Activated CD4-positive, alpha-beta memory T cell treated with anti-CD3 and anti-CD28 coated beads for 36 hours (primary cell): Measurements from ENCODE around the gene TMEM40. TPM values are rescaled to one million over a fixed set of nuclear protein-coding genes. Genes with fewer than 3 reads are reported as not detected.

Experiments used
- CTCF ChIA-PET: fragments of 350-600 bp; sonication (Branson Sonifier 250); formaldehyde crosslinking; loops from one replicate; lab custom pipeline; 2021; ENCODE audit warnings: antibody characterized with exemption, inconsistent platforms; lab: Charles Lee
- POLR2A ChIA-PET: fragments of 350-600 bp; sonication (Branson Sonifier 250); formaldehyde crosslinking; loops from one replicate; lab custom pipeline; 2021; ENCODE audit warnings: antibody characterized with exemption; lab: Charles Lee
- DNase-seq: peaks from one replicate; pipeline ENCODE4 v3.0.0-alpha.2; 2020
- H3K27ac Mint-ChIP-seq: one replicate; pipeline ENCODE4 v1.8.0; 2021; ENCODE audit warnings: mixed read lengths
- H3K27me3 Mint-ChIP-seq: one replicate; pipeline ENCODE4 v1.8.0; 2021; ENCODE audit warnings: mixed read lengths
- H3K36me3 Mint-ChIP-seq: one replicate; pipeline ENCODE4 v1.8.0; 2021; ENCODE audit warnings: mixed read lengths
- H3K4me1 Mint-ChIP-seq: one replicate; pipeline ENCODE4 v1.8.0; 2021; ENCODE audit warnings: low read depth, mixed read lengths
- H3K4me3 Mint-ChIP-seq: one replicate; pipeline ENCODE4 v1.8.0; 2021; ENCODE audit warnings: mild to moderate bottlenecking, mixed read lengths
- H3K9me3 Mint-ChIP-seq: one replicate; pipeline ENCODE4 v1.8.0; 2021; ENCODE audit warnings: mixed read lengths
- intact Hi-C: fragments of 100-400 bp; cut with micrococcal nuclease; formaldehyde crosslinking; loops from one replicate; pipeline ENCODE4 v1.15.1; 2023
- total RNA-seq, 2 experiments: library from RNA; stranded (reverse); gene quantifications; one replicate each; pipeline ENCODE4 v1.2.3, GENCODE V29; 2021

TMEM40 gene
- total RNA-seq, 2 experiments from 2014 or later, result not detected

GRCh38 chr3:12758025-12758781 lies 856 bp downstream of the TMEM40 start:
- peaks cover 8% of the 10 kb centered on the region for H3K4me1 Mint-ChIP-seq
- no peak for DNase-seq
- peaks cover 8% of the 10 kb centered on the region for H3K27me3 Mint-ChIP-seq
- CTCF ChIA-PET, result interaction anchor here (0.7 to 1.0 kb wide), 3 partner anchors 16 to 73 kb away, joined by 3 to 4 read pairs (median 3); no protein-coding TSS in a partner anchor
- no peak overlapping the region for H3K4me3 Mint-ChIP-seq
- no peaks in the 10 kb centered on the region for H3K36me3 Mint-ChIP-seq
- intact Hi-C loops, result no loop called here
- peak overlapping the region; percentile 21 for H3K27ac Mint-ChIP-seq
- POLR2A ChIA-PET, result no interaction called here
- no peaks in the 10 kb centered on the region for H3K9me3 Mint-ChIP-seq

GRCh38 chr3:12756635-12757034 lies 2.4 kb downstream of the TMEM40 start:
- Mint-ChIP-seq H3K36me3 (no peaks in the 10 kb centered on the region), H3K4me3 (no peak overlapping the region), H3K4me1 (peaks cover 6% of the 10 kb centered on the region), H3K9me3 (no peaks in the 10 kb centered on the region), H3K27me3 (peaks cover 6% of the 10 kb centered on the region), H3K27ac (no peak overlapping the region)
- CTCF ChIA-PET, result interaction anchor here (0.5 to 0.9 kb wide), 2 partner anchors 37 to 536 kb away, joined by 3 read pairs; no protein-coding TSS in a partner anchor
- DNase-seq, result no peak
- POLR2A ChIA-PET, result no interaction called here
- intact Hi-C loops, result no loop called here

- H3K27ac Mint-ChIP-seq, result no peak overlapping the region
- no peak overlapping the region for H3K4me3 Mint-ChIP-seq
- peaks cover 6% of the 10 kb centered on the region for H3K27me3 Mint-ChIP-seq
- peaks cover 6% of the 10 kb centered on the region for H3K4me1 Mint-ChIP-seq
- no peaks in the 10 kb centered on the region for H3K9me3 Mint-ChIP-seq
- POLR2A ChIA-PET, result no interaction called here
- no peaks in the 10 kb centered on the region for H3K36me3 Mint-ChIP-seq
- no peak for DNase-seq
- CTCF ChIA-PET, result interaction anchor here (0.7 to 0.9 kb wide), 2 partner anchors 37 to 170 kb away, joined by 3 read pairs; no protein-coding TSS in a partner anchor
- intact Hi-C loops, result no loop called here
These were observed 2.9 kb downstream of the TMEM40 start for GRCh38 chr3:12756175-12756574.

- POLR2A ChIA-PET, result no interaction called here
- no peak overlapping the region for H3K4me3 Mint-ChIP-seq
- no peaks in the 10 kb centered on the region for H3K36me3 Mint-ChIP-seq
- intact Hi-C loops, result no loop called here
- CTCF ChIA-PET, result interaction anchor here (0.7 to 0.9 kb wide), 2 partner anchors 36 to 170 kb away, joined by 3 read pairs; no protein-coding TSS in a partner anchor
- no peak for DNase-seq
- H3K27me3 Mint-ChIP-seq, result peaks cover 6% of the 10 kb centered on the region
- H3K9me3 Mint-ChIP-seq, result no peaks in the 10 kb centered on the region
- H3K27ac Mint-ChIP-seq, result no peak overlapping the region
- H3K4me1 Mint-ChIP-seq, result peaks cover 8% of the 10 kb centered on the region
These were observed 3.3 kb downstream of the TMEM40 start for GRCh38 chr3:12755754-12756153.

- Mint-ChIP-seq H3K27ac (no peak overlapping the region), H3K9me3 (no peaks in the 10 kb centered on the region), H3K4me1 (peaks cover 12% of the 10 kb centered on the region), H3K36me3 (no peaks in the 10 kb centered on the region), H3K4me3 (no peak overlapping the region), H3K27me3 (peaks cover 6% of the 10 kb centered on the region)
- CTCF ChIA-PET, result no interaction called here
- intact Hi-C loops, result no loop called here
- POLR2A ChIA-PET, result no interaction called here
- DNase-seq, result no peak
These were observed 4.7 kb downstream of the TMEM40 start for GRCh38 chr3:12754313-12754712.

- ChIA-PET POLR2A (no interaction called here), CTCF (interaction anchor here (1.2 kb wide), 1 partner anchor 34 kb away, joined by 3 read pairs; no protein-coding TSS in a partner anchor)
- Mint-ChIP-seq H3K27me3 (peaks cover 6% of the 10 kb centered on the region), H3K27ac (no peak overlapping the region), H3K36me3 (no peaks in the 10 kb centered on the region), H3K4me3 (no peak overlapping the region), H3K4me1 (peaks cover 12% of the 10 kb centered on the region), H3K9me3 (no peaks in the 10 kb centered on the region)
- no peak for DNase-seq
- intact Hi-C loops, result no loop called here
These were observed 5.6 kb downstream of the TMEM40 start for GRCh38 chr3:12753275-12754028.

GRCh38 chr3:12752809-12753208 lies 6.2 kb downstream of the TMEM40 start:
- Mint-ChIP-seq H3K9me3 (no peaks in the 10 kb centered on the region), H3K36me3 (no peaks in the 10 kb centered on the region), H3K4me1 (peaks cover 12% of the 10 kb centered on the region), H3K4me3 (no peak overlapping the region), H3K27ac (no peak overlapping the region), H3K27me3 (peaks cover 8% of the 10 kb centered on the region)
- DNase-seq, result no peak
- ChIA-PET POLR2A (no interaction called here), CTCF (interaction anchor here (0.7 to 1.2 kb wide), 2 partner anchors 33 kb away, joined by 3 to 4 read pairs; no protein-coding TSS in a partner anchor)
- intact Hi-C loops, result no loop called here

- Mint-ChIP-seq H3K4me3 (no peak overlapping the region), H3K9me3 (no peaks in the 10 kb centered on the region), H3K36me3 (no peaks in the 10 kb centered on the region), H3K27me3 (peaks cover 8% of the 10 kb centered on the region), H3K27ac (no peak overlapping the region), H3K4me1 (peaks cover 12% of the 10 kb centered on the region)
- CTCF ChIA-PET, result interaction anchor here (0.7 kb wide), 1 partner anchor 32 kb away, joined by 4 read pairs; no protein-coding TSS in a partner anchor
- DNase-seq, result no peak
- POLR2A ChIA-PET, result no interaction called here
- intact Hi-C loops, result no loop called here
These were observed 7.0 kb downstream of the TMEM40 start for GRCh38 chr3:12752102-12752501.

- Mint-ChIP-seq H3K36me3 (no peaks in the 10 kb centered on the region), H3K4me3 (no peak overlapping the region), H3K9me3 (no peaks in the 10 kb centered on the region), H3K27ac (no peak overlapping the region), H3K27me3 (peaks cover 6% of the 10 kb centered on the region), H3K4me1 (peaks cover 10% of the 10 kb centered on the region)
- intact Hi-C loops, result no loop called here
- ChIA-PET CTCF (no interaction called here), POLR2A (no interaction called here)
- no peak for DNase-seq
These were observed 7.5 kb downstream of the TMEM40 start for GRCh38 chr3:12751571-12751970.

- Mint-ChIP-seq H3K36me3 (no peaks in the 10 kb centered on the region), H3K4me1 (peaks cover 8% of the 10 kb centered on the region), H3K9me3 (no peaks in the 10 kb centered on the region), H3K27me3 (peaks cover 5% of the 10 kb centered on the region), H3K27ac (no peak overlapping the region), H3K4me3 (no peak overlapping the region)
- POLR2A ChIA-PET, result interaction anchor here (1.0 kb wide), 1 partner anchor 89 kb away, joined by 3 read pairs; no protein-coding TSS in a partner anchor
- peak; percentile 72 for DNase-seq
- CTCF ChIA-PET, result no interaction called here
- intact Hi-C loops, result no loop called here
These were observed 8.4 kb downstream of the TMEM40 start for GRCh38 chr3:12750658-12751071.

GRCh38 chr3:12750223-12750622 lies 8.8 kb downstream of the TMEM40 start:
- Mint-ChIP-seq H3K27me3 (peaks cover 5% of the 10 kb centered on the region), H3K4me3 (no peak overlapping the region), H3K9me3 (no peaks in the 10 kb centered on the region), H3K4me1 (peaks cover 6% of the 10 kb centered on the region), H3K36me3 (no peaks in the 10 kb centered on the region), H3K27ac (no peak overlapping the region)
- intact Hi-C loops, result no loop called here
- POLR2A ChIA-PET, result interaction anchor here (1.0 kb wide), 1 partner anchor 88 kb away, joined by 3 read pairs; no protein-coding TSS in a partner anchor
- DNase-seq, result no peak
- CTCF ChIA-PET, result interaction anchor here (1.1 kb wide), 1 partner anchor 173 kb away, joined by 3 read pairs; no protein-coding TSS in a partner anchor

- H3K36me3 Mint-ChIP-seq, result no peaks in the 10 kb centered on the region
- no peak overlapping the region for H3K27ac Mint-ChIP-seq
- peaks cover 6% of the 10 kb centered on the region for H3K4me1 Mint-ChIP-seq
- ChIA-PET CTCF (interaction anchor here (0.6 kb wide), 1 partner anchor 35 kb away, joined by 3 read pairs; no protein-coding TSS in a partner anchor), POLR2A (no interaction called here)
- peaks cover 7% of the 10 kb centered on the region for H3K27me3 Mint-ChIP-seq
- no peak for DNase-seq
- H3K9me3 Mint-ChIP-seq, result no peaks in the 10 kb centered on the region
- no peak overlapping the region for H3K4me3 Mint-ChIP-seq
- intact Hi-C loops, result no loop called here
These were observed 10.6 kb downstream of the TMEM40 start for GRCh38 chr3:12748477-12748876.
